NCI-H82 (cell line): ENCODE measurements around the gene ETV5.
A peak's percentile ranks its signal among the peaks of the same experiment; 100 is the strongest.

Experiments used
- DNase-seq: peaks from one replicate; lab custom pipeline; 2025; lab: John Stamatoyannopoulos, UW

ETV5 gene

DNA sequence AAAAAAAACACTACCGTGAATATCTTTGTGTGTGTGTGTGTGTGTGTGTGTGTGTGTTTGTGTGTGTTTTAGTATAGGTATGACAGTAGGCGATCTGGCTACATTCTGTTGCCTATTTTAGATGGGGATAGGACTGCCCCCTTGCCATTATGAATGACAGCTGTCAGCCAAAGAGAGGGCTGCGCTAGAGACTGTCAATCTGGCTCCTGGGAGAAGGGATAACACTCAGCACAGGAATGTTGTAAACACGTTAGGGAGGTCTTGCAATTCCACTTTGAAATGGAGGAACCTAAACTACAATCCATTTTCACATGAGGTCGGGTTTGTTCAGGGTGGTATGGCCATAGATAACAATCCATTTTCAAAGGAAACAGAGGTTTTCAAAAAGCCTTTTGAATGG lies 14.1 kb upstream of the ETV5 start:
- peak; percentile 58 for DNase-seq

GRCh38 chr3:186121968-186122367 lies 13.1 kb upstream of the ETV5 start:
- DNase-seq = peak; percentile 27

GRCh38 chr3:186121278-186121677 lies 12.4 kb upstream of the ETV5 start:
- DNase-seq = no peak

DNA sequence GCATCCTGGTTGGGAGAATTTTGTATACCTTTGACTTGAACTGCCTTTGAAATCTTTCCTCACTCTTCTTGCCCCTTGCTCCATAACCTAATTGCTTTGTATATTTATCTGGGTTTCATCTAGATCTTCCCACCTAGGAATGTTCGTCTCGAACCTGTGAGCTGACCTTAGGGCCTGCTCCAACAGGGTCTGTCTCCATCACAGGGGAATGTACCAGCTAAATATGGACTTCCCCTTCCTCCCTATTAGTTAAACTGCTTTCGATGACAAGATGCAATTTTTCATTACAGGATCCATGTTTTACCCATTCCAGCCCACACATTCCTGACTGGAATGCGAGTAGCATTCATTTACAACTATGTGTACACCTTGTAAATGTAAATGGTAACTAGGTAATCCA lies 10.6 kb upstream of the ETV5 start:
- no peak for DNase-seq

DNA sequence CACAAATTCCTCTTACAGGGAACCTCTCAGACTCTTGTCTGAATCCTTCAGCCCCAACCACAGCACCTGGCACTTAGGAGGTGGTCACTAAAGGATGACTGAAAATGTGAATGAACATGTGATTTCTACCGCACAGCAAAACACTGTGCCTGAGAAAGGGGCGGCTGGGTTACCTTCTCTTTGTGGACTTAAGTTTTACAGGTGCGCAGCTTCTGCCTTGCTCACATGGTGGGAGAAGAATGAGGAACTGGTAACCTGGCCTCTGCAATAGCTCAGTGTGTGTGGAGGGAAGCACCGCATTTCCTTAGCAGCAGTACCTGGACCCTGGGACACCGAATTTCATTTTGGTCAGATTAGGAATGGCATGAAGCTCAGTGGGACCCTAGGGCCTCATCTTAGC lies 9.8 kb upstream of the ETV5 start:
- no peak for DNase-seq

GRCh38 chr3:186117521-186118134 lies 8.7 kb upstream of the ETV5 start:
- DNase-seq = no peak

- DNase-seq = no peak
Observed at GRCh38 chr3:186115239-186115996, 6.5 kb upstream of the ETV5 start.

DNA sequence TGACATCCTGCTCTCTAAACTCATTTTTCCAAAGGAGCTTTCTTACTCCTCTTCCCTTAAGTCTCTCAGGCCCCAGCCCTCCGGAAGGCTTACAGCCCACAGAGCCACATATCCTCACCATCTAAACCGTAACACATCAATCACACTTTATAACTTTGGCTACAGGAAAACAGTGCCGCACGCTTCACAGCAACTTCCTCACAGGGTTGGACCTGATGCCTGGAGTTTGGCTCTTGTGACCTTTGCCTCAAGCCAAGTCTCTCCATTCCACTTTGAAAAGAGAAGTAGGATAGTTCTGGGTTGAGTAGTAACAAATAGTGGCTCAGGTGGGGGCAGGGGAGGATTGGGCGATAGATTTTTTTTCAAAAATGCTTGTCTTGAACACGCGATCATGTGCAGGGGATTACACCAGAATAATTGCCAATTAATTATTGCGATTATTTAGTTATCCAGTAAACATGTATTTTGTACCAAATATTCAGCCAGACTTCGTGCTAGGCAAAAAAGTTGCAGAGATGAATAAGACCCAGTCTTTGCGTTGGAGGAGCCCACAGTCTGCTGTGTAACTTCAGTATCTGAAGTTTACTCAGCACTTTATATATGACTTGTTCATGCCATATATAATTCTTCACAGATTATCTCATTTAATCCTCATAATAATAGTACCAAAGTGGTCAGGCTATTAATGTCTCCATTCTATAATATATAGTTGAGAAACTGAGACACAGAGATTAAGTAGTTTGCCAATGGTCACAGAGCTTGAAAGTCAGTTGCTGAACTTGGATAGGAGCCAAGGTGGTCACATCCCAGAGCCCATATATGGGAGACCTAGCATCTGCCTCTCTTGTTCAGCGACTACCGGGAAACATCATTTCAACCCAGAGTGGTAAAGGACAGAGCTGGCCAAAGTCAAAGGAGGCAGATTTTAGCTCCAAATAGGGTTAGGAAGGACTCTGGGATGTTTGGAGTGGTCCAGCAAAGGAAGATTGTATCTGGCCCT lies 2.4 kb upstream of the ETV5 start:
- peak; percentile 22 for DNase-seq

DNA sequence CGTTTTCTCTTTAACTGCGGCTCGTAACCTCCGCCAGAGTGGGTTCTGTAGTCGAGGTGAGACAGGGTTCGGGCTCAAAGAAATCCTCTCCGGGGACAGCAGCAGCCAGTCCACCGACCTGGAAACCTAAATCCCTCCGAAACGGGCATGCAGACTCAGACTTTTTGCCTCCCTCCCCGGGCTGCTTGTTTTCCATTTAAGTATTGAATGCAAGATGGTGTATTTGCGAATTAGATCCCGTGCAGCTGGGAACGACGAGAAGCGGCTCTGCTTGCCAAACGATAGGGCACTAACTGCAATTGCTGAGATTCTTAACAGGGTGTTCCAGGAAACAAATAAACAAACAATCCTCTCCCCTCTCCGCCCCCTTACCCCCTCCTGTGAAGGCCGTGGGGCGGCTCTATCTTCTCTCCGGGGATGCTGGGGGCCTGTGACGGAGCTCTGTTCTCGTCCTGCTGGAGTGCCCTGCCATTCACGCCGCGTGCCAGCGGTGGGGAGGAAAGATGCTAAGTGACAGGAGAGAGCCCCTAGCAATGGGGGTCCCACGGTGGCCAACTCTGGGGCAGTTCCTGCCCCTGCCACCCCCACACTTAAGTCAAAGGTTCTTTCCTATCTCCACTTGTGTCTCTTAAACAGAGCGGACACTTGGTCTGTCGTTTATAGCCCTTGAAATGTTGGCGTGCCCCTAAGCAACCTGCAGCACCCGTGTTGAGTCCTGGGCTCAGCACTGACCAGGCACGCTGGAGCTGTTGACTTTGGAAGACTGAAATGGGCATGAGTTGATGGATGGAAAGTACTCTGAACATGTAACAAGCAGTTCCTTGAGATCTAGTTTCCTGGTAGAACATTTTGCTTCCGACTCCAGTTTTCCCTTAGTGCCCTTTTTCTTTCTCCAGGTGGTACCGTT lies 1.3 kb upstream of the ETV5 start:
- peak; percentile 54 for DNase-seq

GRCh38 chr3:186108106-186108940 lies 566 bp downstream of the ETV5 start:
- peak; percentile 52 for DNase-seq

GRCh38 chr3:186107215-186108105 lies 1.4 kb downstream of the ETV5 start:
- DNase-seq = peak; percentile 90

DNA sequence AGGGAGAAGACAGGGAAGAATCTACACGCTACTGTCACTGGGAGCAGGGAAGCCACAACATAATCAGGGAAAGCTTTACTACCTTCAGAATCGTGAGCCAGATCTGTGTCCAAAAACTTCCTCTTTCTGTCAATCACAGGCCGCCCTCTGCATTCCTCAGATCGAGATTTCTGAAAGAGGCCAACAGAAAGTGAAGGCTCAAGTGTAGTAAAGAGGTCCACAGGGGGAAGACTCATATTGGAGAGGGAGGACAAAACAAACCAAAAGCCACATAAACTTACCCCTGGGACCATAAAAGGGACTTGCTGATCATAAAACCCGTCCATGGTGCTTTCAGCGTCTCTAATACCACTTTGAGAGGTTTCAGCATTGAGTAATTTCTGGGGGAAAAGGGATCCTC lies 3.3 kb downstream of the ETV5 start:
- DNase-seq = no peak

DNA sequence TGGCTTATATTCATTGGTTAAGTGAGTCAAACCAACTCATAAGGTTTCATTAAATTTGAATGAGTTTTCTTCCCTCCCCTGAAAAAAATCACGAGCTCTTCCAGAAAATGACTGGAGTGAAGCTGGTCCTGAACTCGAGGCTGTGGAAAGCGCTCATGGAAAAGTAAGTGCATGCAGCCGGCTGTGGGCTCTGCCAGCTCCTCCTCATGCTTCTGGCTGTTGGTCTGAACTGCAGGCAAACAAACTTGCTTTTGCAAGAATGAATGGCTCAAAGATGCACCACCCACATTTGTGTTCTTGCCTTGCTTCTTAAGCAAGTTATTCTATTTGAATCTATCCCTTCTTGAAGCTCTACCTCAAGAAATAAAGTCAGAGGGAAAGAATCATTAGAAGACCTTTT lies 6.2 kb downstream of the ETV5 start:
- DNase-seq = no peak

GRCh38 chr3:186100398-186100797 lies 8.5 kb downstream of the ETV5 start:
- peak; percentile 58 for DNase-seq

GRCh38 chr3:186099178-186099577 lies 9.7 kb downstream of the ETV5 start:
- peak; percentile 92 for DNase-seq

GRCh38 chr3:186098740-186099139 lies 10.1 kb downstream of the ETV5 start:
- DNase-seq = peak; percentile 44

GRCh38 chr3:186097663-186098451 lies 11.0 kb downstream of the ETV5 start:
- DNase-seq = peak; percentile 94

- DNase-seq = no peak
Observed at GRCh38 chr3:186097317-186097662, 11.6 kb downstream of the ETV5 start.

DNA sequence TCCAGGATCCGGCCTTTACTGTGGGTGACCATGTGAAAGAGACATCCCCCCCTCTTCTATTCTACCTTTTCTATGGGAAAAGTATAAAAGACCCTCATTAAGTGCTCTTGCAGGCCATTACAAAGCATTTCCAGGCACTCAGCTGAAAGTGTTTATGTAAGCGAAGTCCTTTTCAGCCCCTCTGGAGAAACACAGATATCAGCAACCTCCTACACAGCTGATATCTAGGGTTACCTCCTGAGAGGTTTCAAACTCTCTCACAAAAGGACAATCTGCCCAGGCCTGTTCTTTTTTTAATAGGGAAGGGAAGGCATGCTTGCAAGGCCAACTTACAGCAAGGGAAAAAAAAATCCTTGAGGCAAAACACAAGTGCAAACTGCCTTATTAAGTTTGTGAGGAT lies 12.6 kb downstream of the ETV5 start:
- DNase-seq = no peak
